Mesodermal cell (in vitro differentiated cells): ENCODE measurements around the gene MS4A14.
"Not testable (repeated sequence)": the region's sequence is repeated elsewhere in the genome, so short reads cannot be mapped to it uniquely, and the experiment has no call there.

ENCODE experiments used
- H3K27ac ChIP-seq: 2 replicates; pipeline ENCODE4 v1.7.0; 2013; ENCODE audit warnings: mild to moderate bottlenecking, low read depth, low read length, moderate library complexity; ENCODE audit not compliant: severe bottlenecking
- H3K36me3 ChIP-seq: 2 replicates; pipeline ENCODE4 v1.7.1; 2013; ENCODE audit warnings: mild to moderate bottlenecking, low read length, moderate library complexity; ENCODE audit not compliant: control insufficient read depth, insufficient read depth
- H3K4me1 ChIP-seq: one replicate; pipeline ENCODE4 v1.7.1; 2013; ENCODE audit warnings: mild to moderate bottlenecking, low read length; ENCODE audit not compliant: insufficient read depth, control insufficient read depth, poor library complexity, severe bottlenecking
- H3K4me3 ChIP-seq: 2 replicates; pipeline ENCODE4 v1.7.0; 2013; ENCODE audit warnings: low read length, control low read depth, mild to moderate bottlenecking; ENCODE audit not compliant: insufficient read depth, poor library complexity, severe bottlenecking; ENCODE audit errors: extremely low read depth
- H3K9me3 ChIP-seq: 2 replicates; pipeline ENCODE4 v1.7.1; 2013; ENCODE audit warnings: mild to moderate bottlenecking, low read length, moderate library complexity; ENCODE audit not compliant: control insufficient read depth
- WGBS, 2 experiments: methylation state at CpG; one replicate each; pipeline ENCODE4 v1.1.5; 2013; ENCODE audit warnings: missing lambda C conversion rate in 2 of 2; ENCODE audit not compliant: insufficient coverage in 2 of 2; 5-methylcytosine and 5-hydroxymethylcytosine counted together

Gene MS4A14

GRCh38 chr11:60433401-60433800 is 37.1 kb downstream of the MS4A14 start:
- WGBS, 2 experiments: 100% methylated on average over 1 of the region's 4 CpGs
- H3K4me1 ChIP-seq: no peaks in the 10 kb centered on the region

GRCh38 chr11:60447070-60447469 is 50.8 kb downstream of the MS4A14 start:
- H3K9me3 ChIP-seq: no peaks in the 10 kb centered on the region
- H3K27ac ChIP-seq: no peak overlapping the region
- no peak overlapping the region for H3K4me3 ChIP-seq
- no peaks in the 10 kb centered on the region for H3K36me3 ChIP-seq
- no peaks in the 10 kb centered on the region for H3K4me1 ChIP-seq

More at GRCh38 chr11:60433401-60433800, 37.1 kb downstream of the MS4A14 start:
- no peaks in the 10 kb centered on the region for H3K36me3 ChIP-seq
- H3K9me3 ChIP-seq: no peaks in the 10 kb centered on the region
- no peak overlapping the region for H3K4me3 ChIP-seq
- H3K27ac ChIP-seq: no peak overlapping the region

- Histone ChIP-seq H3K4me3 (no peak overlapping the region), H3K36me3 (no peaks in the 10 kb centered on the region), H3K27ac (no peak overlapping the region), H3K9me3 (no peaks in the 10 kb centered on the region), H3K4me1 (no peaks in the 10 kb centered on the region)
Observed at GRCh38 chr11:60447846-60448245, 51.6 kb downstream of the MS4A14 start.

- not testable (repeated sequence) for H3K4me3 ChIP-seq, H3K4me1 ChIP-seq, H3K9me3 ChIP-seq, H3K27ac ChIP-seq, H3K36me3 ChIP-seq
- 95 to 96% methylated on average over 7 to 19 of the region's 32 CpGs for WGBS, 2 experiments
Observed at GRCh38 chr11:60451185-60451584, 54.9 kb downstream of the MS4A14 start.

- no peaks in the 10 kb centered on the region for H3K4me1 ChIP-seq
- H3K36me3 ChIP-seq: no peaks in the 10 kb centered on the region
- no peaks in the 10 kb centered on the region for H3K9me3 ChIP-seq
- no peak overlapping the region for H3K4me3 ChIP-seq
- H3K27ac ChIP-seq: no peak overlapping the region
Observed at GRCh38 chr11:60454212-60454611, 58.0 kb downstream of the MS4A14 start.

GRCh38 chr11:60455531-60456042 is 59.3 kb downstream of the MS4A14 start, which contains the start of gene MS4A1:
Gene MS4A1, plus strand, starts transcription at chr11:60455847. Its CDS starts 6,528 bp downstream, at chr11:60462375.
- Histone ChIP-seq H3K9me3 (no peaks in the 10 kb centered on the region), H3K36me3 (no peaks in the 10 kb centered on the region), H3K4me3 (no peak within 1 kb of the TSS), H3K4me1 (no peaks in the 10 kb centered on the region), H3K27ac (no peak within 1 kb of the TSS)
- WGBS, 2 experiments: 84 to 87% methylated on average over 2 to 3 of the region's 4 CpGs

GRCh38 chr11:60457576-60457975 is 61.3 kb downstream of the MS4A14 start:
- H3K4me3 ChIP-seq: no peak overlapping the region
- no peaks in the 10 kb centered on the region for H3K36me3 ChIP-seq
- H3K27ac ChIP-seq: no peak overlapping the region
- 83 to 87% methylated on average over 3 of the region's 3 CpGs for WGBS, 2 experiments
- no peaks in the 10 kb centered on the region for H3K4me1 ChIP-seq
- H3K9me3 ChIP-seq: no peaks in the 10 kb centered on the region

- 100% methylated on average over 1 of the region's 1 CpG; no CpG with 5 or more reads in 1 of the 2 experiments for WGBS, 2 experiments
- Histone ChIP-seq H3K27ac (no peak overlapping the region), H3K4me1 (no peaks in the 10 kb centered on the region), H3K9me3 (no peaks in the 10 kb centered on the region), H3K4me3 (no peak overlapping the region), H3K36me3 (no peaks in the 10 kb centered on the region)
Observed at GRCh38 chr11:60459345-60459744, 63.1 kb downstream of the MS4A14 start.
